Cardiac septum (tissue), 1 donor: ENCODE results near the gene RNF222. TPM values are rescaled to one million over a fixed set of nuclear protein-coding genes. Genes with fewer than 3 reads are reported as not detected.
"Not testable (repeated sequence)": the region's sequence is repeated elsewhere in the genome, so short reads cannot be mapped to it uniquely, and the experiment has no call there.

Experiments
- DNase-seq: peaks from one replicate; pipeline ENCODE4 v3.0.0-alpha.2; 2020; ENCODE audit warnings: low spot score
- intact Hi-C: fragments of 100-400 bp; cut with DNase I; formaldehyde crosslinking; loops from one replicate; pipeline ENCODE4 v1.14.0; 2022
- total RNA-seq: library from RNA; stranded (reverse); fragmentation: NEBNext Ultra II Directional; extraction: Animal tissue kit (Norgen Biotek cat#: 25700); gene quantifications from one replicate; pipeline ENCODE4 v1.2.1, GENCODE V29; 2021
- donor health status: DM: no; HTN: no; CAD: no.

RNF222 gene
- total RNA-seq, 1 donor from 2014 or later: not detected

- no peak for DNase-seq
- intact Hi-C loops: no loop called here
Observed at GRCh38 chr17:8360260-8360659, 37.4 kb downstream of the RNF222 start.

DNA sequence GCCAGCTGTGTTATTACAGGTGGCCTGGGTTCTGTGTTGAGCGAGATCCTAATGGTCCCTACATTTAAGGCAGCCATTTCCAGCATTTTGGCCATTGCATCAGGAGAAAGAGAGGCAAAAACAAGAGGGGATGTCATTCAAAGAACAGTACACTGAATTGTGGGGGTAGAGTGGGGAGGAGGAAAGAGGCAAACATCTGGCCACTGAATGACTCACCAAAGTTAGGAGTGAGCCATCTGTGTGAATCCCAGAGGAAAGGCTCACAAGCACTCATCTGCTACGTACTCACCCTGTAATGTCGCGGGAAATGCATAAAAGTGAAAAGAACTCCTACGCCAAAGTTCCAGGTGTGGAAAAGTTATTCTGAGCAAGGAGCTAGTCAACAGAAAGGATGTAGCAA is 37.9 kb downstream of the RNF222 start:
- no peak for DNase-seq
- intact Hi-C loops: loop anchor here (5.0 kb wide), 1 partner anchor 47 kb away; the partner anchor contains the start of gene ARHGEF15

GRCh38 chr17:8357910-8358309 is 39.7 kb downstream of the RNF222 start:
- no peak for DNase-seq
- intact Hi-C loops: loop anchor here (5.0 kb wide), 1 partner anchor 46 kb away; the partner anchor contains the start of gene ARHGEF15

- intact Hi-C loops: no loop called here
- no peak for DNase-seq
Observed at GRCh38 chr17:8354236-8354635, 43.4 kb downstream of the RNF222 start.

DNA sequence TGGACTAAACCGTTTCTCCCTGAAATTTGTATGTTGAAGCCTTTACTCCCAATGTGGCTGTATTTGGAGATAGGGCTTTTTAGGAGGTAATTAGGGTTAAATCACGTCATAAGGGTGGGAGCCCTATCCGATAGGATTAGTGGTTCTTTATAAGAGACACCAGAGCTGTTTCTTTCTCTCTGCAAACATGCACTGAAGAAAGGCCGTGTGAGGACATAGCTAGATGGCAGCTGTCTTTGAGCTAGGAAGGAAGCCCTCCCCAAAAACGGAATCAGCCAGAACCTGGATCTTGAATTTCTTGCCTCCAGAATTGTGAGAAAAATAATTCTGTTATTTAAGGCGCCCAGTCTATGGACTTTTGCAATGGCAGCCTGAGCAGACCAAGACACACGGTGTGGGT is 43.9 kb downstream of the RNF222 start:
- intact Hi-C loops: no loop called here
- no peak for DNase-seq

DNA sequence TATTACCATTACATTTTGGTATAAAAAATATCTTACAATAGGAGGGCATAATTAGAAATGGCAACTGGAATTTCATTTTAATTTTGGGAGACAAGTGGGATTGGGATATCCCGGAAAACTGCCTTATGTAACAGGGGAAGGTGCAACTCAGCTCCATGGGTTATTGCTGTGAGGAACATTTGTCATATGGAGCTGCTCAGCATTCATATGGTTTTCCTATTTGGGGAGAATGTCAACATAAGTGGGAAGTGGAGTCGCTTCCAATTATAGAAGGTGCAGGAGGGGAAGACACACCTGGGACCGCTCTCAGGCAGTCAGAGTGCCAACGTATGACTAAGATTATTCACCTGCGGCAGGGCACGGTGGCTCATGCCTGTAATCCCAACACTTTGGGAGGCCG is 47.3 kb downstream of the RNF222 start:
- intact Hi-C loops: no loop called here

GRCh38 chr17:8347001-8347400 is 50.6 kb downstream of the RNF222 start:
- intact Hi-C loops, DNase-seq: not testable (repeated sequence)

More for the DNA sequence above, 47.3 kb downstream of the RNF222 start:
- DNase-seq: no peak

DNA sequence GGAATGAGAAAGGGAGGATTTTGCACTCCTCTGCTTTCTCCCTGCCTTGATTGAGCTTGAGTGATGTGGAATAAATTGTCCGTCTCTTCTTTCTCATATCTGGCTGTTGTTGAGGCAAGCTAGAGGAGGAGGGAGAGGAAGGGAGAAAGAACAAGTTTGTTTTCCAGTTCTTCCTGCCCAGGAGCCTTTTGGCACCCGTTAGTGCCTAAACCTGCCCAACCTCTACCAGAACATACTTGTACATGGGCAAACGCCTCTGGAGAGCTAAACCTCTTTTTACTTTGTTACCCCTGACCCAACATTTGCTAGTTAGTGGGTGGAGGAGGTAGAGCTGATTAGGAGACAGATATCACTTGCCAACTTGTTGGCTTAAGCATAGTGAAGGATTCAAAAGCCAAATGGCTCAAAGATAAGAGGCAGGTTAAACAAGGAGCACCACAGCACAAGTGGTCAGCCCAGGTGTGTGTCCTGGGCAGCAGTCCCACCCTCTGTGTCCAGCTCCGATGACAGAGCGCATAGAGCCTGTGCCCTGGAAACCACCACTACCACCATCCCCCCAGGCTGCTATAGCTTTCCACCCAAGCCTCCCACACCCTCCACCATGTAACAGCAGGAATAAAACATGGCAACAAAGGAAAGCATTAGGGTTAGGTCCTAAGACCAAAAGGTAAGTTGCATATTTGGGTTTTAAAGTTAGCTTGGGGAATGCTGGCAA is 51.5 kb downstream of the RNF222 start:
- intact Hi-C loops: no loop called here
- DNase-seq: no peak

DNA sequence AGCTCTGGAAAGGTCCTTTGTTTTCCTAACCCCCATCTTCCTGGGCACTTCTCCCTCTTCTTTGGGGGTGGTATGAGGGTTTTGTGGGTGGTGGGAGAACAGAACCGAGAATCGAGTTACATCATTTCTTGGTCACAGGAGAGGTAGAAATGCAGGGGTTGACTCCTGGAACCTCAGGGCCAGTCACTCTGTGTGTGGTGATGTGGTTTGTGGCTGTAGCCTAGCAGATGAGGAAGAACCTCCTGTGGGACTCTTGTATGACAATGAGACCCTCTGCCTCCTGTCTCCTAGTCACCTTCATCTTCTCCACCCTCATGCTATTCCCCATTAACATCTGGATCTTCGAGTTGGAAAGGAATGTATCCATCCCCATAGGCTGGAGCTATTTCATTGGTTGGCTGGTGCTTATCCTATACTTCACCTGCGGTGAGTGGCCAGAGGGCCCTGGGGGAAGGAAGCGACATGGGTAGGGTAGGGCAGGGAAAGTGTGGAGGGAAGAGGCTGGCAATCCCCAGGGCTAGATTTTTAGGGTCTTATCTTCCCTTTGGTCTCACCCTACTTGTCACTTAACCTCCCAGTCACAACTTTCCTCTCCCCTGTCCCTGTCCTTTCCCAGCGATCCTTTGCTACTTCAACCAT is 52.5 kb downstream of the RNF222 start:
- DNase-seq: no peak
- intact Hi-C loops: no loop called here

GRCh38 chr17:8341456-8341855 is 56.2 kb downstream of the RNF222 start:
- intact Hi-C loops: no loop called here
- DNase-seq: no peak

Other genes with a start within 250 kb of the RNF222 start
- gene PER1, start 245.4 kb downstream of the RNF222 start, total RNA-seq: 47.8 TPM
- 63.9 TPM for gene VAMP2, start 234.9 kb downstream of the RNF222 start, total RNA-seq
- 8.7 TPM for gene TMEM107, start 221.4 kb downstream of the RNF222 start, total RNA-seq
- gene BORCS6, start 207.6 kb downstream of the RNF222 start, total RNA-seq: 6.8 TPM
- 0.83 TPM for gene AURKB, start 187.3 kb downstream of the RNF222 start, total RNA-seq
- gene CTC1, start 149.8 kb downstream of the RNF222 start, total RNA-seq: 13.4 TPM
- 11.2 TPM for gene PFAS, start 148.5 kb downstream of the RNF222 start, total RNA-seq
- 23.7 TPM for gene RANGRF, start 109.2 kb downstream of the RNF222 start, total RNA-seq
- 4.0 TPM for gene SLC25A35, start 102.4 kb downstream of the RNF222 start, total RNA-seq
- gene ARHGEF15, start 87.6 kb downstream of the RNF222 start, total RNA-seq: 18.3 TPM
- not detected for gene ODF4, start 58.0 kb downstream of the RNF222 start, total RNA-seq
- gene RPL26, start 14.6 kb downstream of the RNF222 start, total RNA-seq: 727 TPM
- gene NDEL1, start 38.1 kb upstream of the RNF222 start, total RNA-seq: 42.0 TPM
- 45.6 TPM for gene MYH10, start 232.9 kb upstream of the RNF222 start, total RNA-seq